GM12878 (cell line): ENCODE data around the gene NTN1. TPM values are rescaled to one million over a fixed set of nuclear protein-coding genes. Genes with fewer than 3 reads are reported as not detected.
A peak's percentile ranks its signal among the peaks of the same experiment; 100 is the strongest.

Source experiments
- ATAC-seq: fragments of 200-7000 bp; cut with Tn5 transposase; 3 replicates; pipeline ENCODE4 v1.9.1; 2020; ENCODE audit warnings: mild to moderate bottlenecking, moderate library complexity
- BruUV-seq: library from RNA; stranded (reverse); fragments of 400-500 nt; replicated peaks from 2 replicates; lab custom pipeline; 2021; lab: Mats Ljungman, UMichigan
- CTCF ChIA-PET: fragments of 300-600 bp; sonication (Branson Sonifier 250); formaldehyde crosslinking; extraction: SDS; loops from one replicate; lab custom pipeline; 2021; ENCODE audit warnings: inconsistent platforms; lab: Yijun Ruan, JAX
- POLR2A ChIA-PET: fragments of 350-600 bp; formaldehyde crosslinking; extraction: SDS; loops from one replicate; lab custom pipeline; 2021; ENCODE audit warnings: inconsistent platforms; lab: Charles Lee
- RAD21 ChIA-PET: fragments of 300-600 bp; sonication (Branson Sonifier 250); formaldehyde crosslinking; loops from one replicate; lab custom pipeline; 2023; ENCODE audit warnings: antibody characterized with exemption; ENCODE audit not compliant: unreplicated experiment; lab: Charles Lee
- SMC1A ChIA-PET: fragments of 300-600 bp; sonication (Branson Sonifier 250); formaldehyde crosslinking; loops from one replicate; lab custom pipeline; 2023; ENCODE audit not compliant: unreplicated experiment, uncharacterized antibody; lab: Charles Lee
- DNase-seq: peaks from one replicate; pipeline ENCODE4 v3.0.0-alpha.2; 2011; ENCODE audit warnings: low read depth, low spot score
- FAIRE-seq: peaks from 3 replicates; lab custom pipeline; 2011; peaks lifted over from hg19 to GRCh38; lab: Jason Lieb, UNC
- H2AFZ ChIP-seq: 2 replicates; pipeline ENCODE4 v1.6.0; 2011; ENCODE audit warnings: low read depth, low read length, control low read depth; ENCODE audit not compliant: control insufficient read depth
- H3K27ac ChIP-seq: 2 replicates; pipeline ENCODE4 v1.5.1; 2011; ENCODE audit warnings: control low read depth; ENCODE audit not compliant: control insufficient read depth, insufficient read depth
- H3K27me3 ChIP-seq, 2 experiments: replicated peaks in 1 of 2; 2 replicates each; pipeline versions ENCODE4 v1.6.0 to v1.6.1; 2011; ENCODE audit warnings: low read length in 1 of 2; ENCODE audit not compliant: control insufficient read depth in 2 of 2, insufficient read depth in 2 of 2
- H3K36me3 ChIP-seq, 2 experiments: 2 replicates each; pipeline ENCODE4 v1.5.1; 2011; ENCODE audit warnings: low read length in 1 of 2; ENCODE audit not compliant: control insufficient read depth in 2 of 2, insufficient read depth in 2 of 2
- H3K4me1 ChIP-seq: 2 replicates; pipeline ENCODE4 v1.6.1; 2011; ENCODE audit warnings: mild to moderate bottlenecking, low read length, moderate library complexity, mixed read lengths; ENCODE audit not compliant: control insufficient read depth, insufficient read depth
- H3K4me2 ChIP-seq: 2 replicates; pipeline ENCODE4 v1.6.0; 2011; ENCODE audit warnings: control low read depth; ENCODE audit not compliant: control insufficient read depth, insufficient read depth
- H3K4me3 ChIP-seq: fragments of 200-600 bp; sonication (generic); 2 replicates; pipeline ENCODE4 v1.5.1; 2016
- H3K79me2 ChIP-seq: 2 replicates; pipeline ENCODE4 v1.6.0; 2011; ENCODE audit warnings: low read length; ENCODE audit not compliant: control insufficient read depth, insufficient read depth
- H3K9ac ChIP-seq: 2 replicates; pipeline ENCODE4 v1.8.0; 2011; ENCODE audit warnings: low read length, control low read depth, mixed read lengths; ENCODE audit not compliant: control insufficient read depth, insufficient read depth
- H3K9me3 ChIP-seq: replicated peaks from 3 replicates; pipeline ENCODE4 v1.5.1; 2011; ENCODE audit warnings: mild to moderate bottlenecking, low read length; ENCODE audit not compliant: control insufficient read depth, insufficient read depth
- H4K20me1 ChIP-seq: 2 replicates; pipeline ENCODE4 v1.6.0; 2011; ENCODE audit not compliant: control insufficient read depth, insufficient read depth
- GATAD2B ChIP-seq: fragments of 450-650 bp; conservative IDR thresholded peaks from 2 replicates; pipeline ENCODE4 v1.6.1; 2017; ENCODE audit warnings: low read depth, mild to moderate bottlenecking, moderate library complexity
- NR2C1 ChIP-seq: fragments of 450-650 bp; IDR thresholded peaks from 2 replicates; pipeline ENCODE4 v1.6.1; 2017; ENCODE audit warnings: antibody characterized with exemption, mild to moderate bottlenecking, moderate library complexity
- PAX5 ChIP-seq: IDR thresholded peaks from 2 replicates; pipeline ENCODE4 v1.6.1; 2011; ENCODE audit warnings: low read depth, low read length, borderline replicate concordance
- RAD21 ChIP-seq: IDR thresholded peaks from 2 replicates; pipeline ENCODE4 v1.6.1; 2011; ENCODE audit warnings: mild to moderate bottlenecking, low read depth, low read length, moderate library complexity; ENCODE audit not compliant: insufficient read depth
- RCOR1 ChIP-seq: conservative IDR thresholded peaks from 2 replicates; pipeline ENCODE4 v1.6.1; 2012; ENCODE audit warnings: low read depth, low read length, improper control_type of control experiment
- SMARCA5 ChIP-seq: fragments of 450-650 bp; IDR thresholded peaks from 2 replicates; pipeline ENCODE4 v1.6.1; 2017; ENCODE audit warnings: mild to moderate bottlenecking
- TARDBP ChIP-seq: IDR thresholded peaks from 2 replicates; pipeline ENCODE4 v1.6.1; 2016; ENCODE audit warnings: borderline replicate concordance
- YY1 ChIP-seq: IDR thresholded peaks from 2 replicates; pipeline ENCODE4 v1.6.1; 2011; ENCODE audit warnings: low read depth, mild to moderate bottlenecking, low read length
- WGBS: methylation state at CpG from one replicate; pipeline ENCODE4 v1.1.6; 2016; ENCODE audit warnings: low lambda C conversion rate; ENCODE audit not compliant: insufficient replicate concordance, insufficient coverage; ENCODE audit errors: missing lambda C conversion rate; 5-methylcytosine and 5-hydroxymethylcytosine counted together
- in situ Hi-C: fragments of 300-500 bp; cut with MboI; formaldehyde crosslinking; loops from 9 replicates; pipeline ENCODE4 v1.14.3; 2018; ENCODE audit warnings: mixed read lengths
- intact Hi-C: fragments of 100-400 bp; cut with micrococcal nuclease; formaldehyde crosslinking; loops from one replicate; pipeline ENCODE4 v1.14.2; 2022; ENCODE audit not compliant: unreplicated experiment
- polyA plus RNA-seq, 11 experiments: library from polyadenylated mRNA; depleted of rRNA in 4 of 11; unstranded in 6 of 11; stranded (reverse) in 5 of 11; fragments of >200 nt; fragmentation: Nextera tagmentation in 4 of 11; fragmentation: Illumina TruSeq in 1 of 11; extraction: Ambion mirVana in 4 of 11; extraction: Trizol in 1 of 11; gene quantifications; 1 replicate in 1 of 11; 2 replicates in 10 of 11; pipeline versions ENCODE4 v1.2.1 to v1.2.3, GENCODE V29; 2011 to 2016; ENCODE audit warnings: inconsistent platforms in 2 of 11, missing spikeins in 2 of 11, low read depth in 1 of 11
- total RNA-seq, 4 experiments: library from RNA; depleted of rRNA in 3 of 4; stranded (reverse); fragments of >200 nt in 3 of 4; fragmentation: Illumina TruSeq in 1 of 4; extraction: Trizol in 1 of 4; gene quantifications; 2 replicates each; pipeline versions ENCODE4 v1.2.1 to v1.2.3, GENCODE V29; 2013 to 2021
- TF ChIP-seq, protein P1 (sequence below): fragments of 450-650 bp; IDR thresholded peaks from 2 replicates; pipeline ENCODE4 v1.6.1; 2016; ENCODE audit warnings: mild to moderate bottlenecking
- TF ChIP-seq, protein P2 (sequence below): fragments of 450-650 bp; IDR thresholded peaks from 2 replicates; pipeline ENCODE4 v1.6.1; 2018; ENCODE audit warnings: borderline replicate concordance, mild to moderate bottlenecking; ENCODE audit not compliant: partially characterized antibody
- TF ChIP-seq, protein P3 (sequence below), 3 experiments: IDR thresholded peaks in 2 of 3; conservative IDR thresholded peaks in 1 of 3; 2 replicates each; pipeline ENCODE4 v1.5.1; 2011; ENCODE audit warnings: low read depth in 3 of 3, low read length in 3 of 3, mild to moderate bottlenecking in 3 of 3, control low read depth in 2 of 3, moderate library complexity in 2 of 3, inconsistent platforms in 1 of 3, mixed read lengths in 1 of 3; ENCODE audit not compliant: control insufficient read depth in 2 of 3, insufficient read depth in 1 of 3; ENCODE audit errors: extremely low read depth in 1 of 3
- TF ChIP-seq, protein P4 (sequence below): IDR thresholded peaks from 2 replicates; pipeline ENCODE4 v1.6.1; 2011; ENCODE audit warnings: mild to moderate bottlenecking, low read depth, low read length, moderate library complexity; ENCODE audit not compliant: insufficient replicate concordance
- TF ChIP-seq, protein P5 (sequence below): fragments of 450-650 bp; IDR thresholded peaks from 2 replicates; pipeline ENCODE4 v1.6.1; 2017; ENCODE audit warnings: low read depth, mild to moderate bottlenecking, moderate library complexity

The NTN1 gene
- total and polyA plus RNA-seq, 10 of the 15 experiments (the other 5 are each of a cell fraction or from before 2014, with no cell fraction given) = 0.02 to 0.89 (median 0.35) TPM

DNA sequence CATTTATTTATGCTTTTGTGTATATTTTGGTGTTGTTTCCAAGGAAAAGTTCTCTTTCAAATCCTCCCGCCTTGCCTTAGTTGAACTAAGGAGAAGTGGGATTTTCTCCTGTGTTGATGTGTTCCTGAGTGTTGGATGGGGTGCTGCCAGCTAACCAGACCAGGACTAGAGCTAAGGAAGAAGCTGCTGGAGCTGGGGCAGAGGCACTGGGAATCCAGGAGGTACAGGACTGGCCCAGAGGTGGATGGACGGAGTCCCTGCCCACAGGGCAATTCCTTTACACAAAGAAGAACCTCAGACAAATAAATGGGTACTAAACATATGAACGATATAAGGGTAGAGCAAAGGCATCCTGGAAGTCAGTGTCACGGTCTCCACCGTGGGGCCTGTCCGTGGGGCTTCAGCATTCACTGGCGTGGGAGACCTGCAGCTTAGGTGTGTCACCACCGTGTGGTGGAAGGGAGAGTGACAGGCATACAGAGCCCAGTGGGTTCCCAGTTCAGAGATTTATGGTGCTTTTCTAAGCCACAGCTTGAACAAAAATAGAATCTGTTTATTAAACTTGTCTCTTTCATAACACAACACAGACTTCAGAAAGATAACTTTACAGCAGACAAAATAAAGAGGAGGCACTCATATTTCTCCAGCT is 270.7 kb downstream of the NTN1 start:
- intact Hi-C loops (loop anchor here (5.0 kb wide), 3 partner anchors 95 to 300 kb away; no protein-coding TSS in a partner anchor), in situ Hi-C loops (no loop called here)
- H3K36me3 ChIP-seq = no peaks in the 10 kb centered on the region
- CTCF ChIA-PET = interaction anchor here (0.9 to 4.8 kb wide), 31 partner anchors 8 to 391 kb away, joined by 3 to 33 read pairs (median 4); no protein-coding TSS in a partner anchor
- H3K27ac ChIP-seq = no peak overlapping the region
- H3K4me3 ChIP-seq = no peak overlapping the region
- SMC1A ChIA-PET = interaction anchor here (0.7 to 4.7 kb wide), 21 partner anchors 12 to 298 kb away, joined by 3 to 32 read pairs (median 4); no protein-coding TSS in a partner anchor
- no peaks in the 10 kb centered on the region for H3K9me3 ChIP-seq
- H3K9ac ChIP-seq = no peak overlapping the region
- POLR2A ChIA-PET = interaction anchor here (1.3 to 1.5 kb wide), 2 partner anchors 93 to 177 kb away, joined by 3 read pairs; no protein-coding TSS in a partner anchor
- peak; percentile 78 for ATAC-seq
- DNase-seq = no peak
- WGBS = 52% methylated on average over 8 of the region's 8 CpGs
- peaks cover 18% of the 10 kb centered on the region for H3K4me1 ChIP-seq
- no peaks in the 10 kb centered on the region for H3K79me2 ChIP-seq
- H4K20me1 ChIP-seq = no peaks in the 10 kb centered on the region
- H3K27me3 ChIP-seq = no peaks in the 10 kb centered on the region
- no peak overlapping the region for H3K4me2 ChIP-seq
- H2AFZ ChIP-seq = no peak overlapping the region
- RAD21 ChIA-PET = interaction anchor here (0.7 to 4.1 kb wide), 12 partner anchors 10 to 333 kb away, joined by 3 to 28 read pairs (median 4); no protein-coding TSS in a partner anchor
- no TSS peak for BruUV-seq
- FAIRE-seq = peak; percentile 57
- TF ChIP-seq, protein P1, sequence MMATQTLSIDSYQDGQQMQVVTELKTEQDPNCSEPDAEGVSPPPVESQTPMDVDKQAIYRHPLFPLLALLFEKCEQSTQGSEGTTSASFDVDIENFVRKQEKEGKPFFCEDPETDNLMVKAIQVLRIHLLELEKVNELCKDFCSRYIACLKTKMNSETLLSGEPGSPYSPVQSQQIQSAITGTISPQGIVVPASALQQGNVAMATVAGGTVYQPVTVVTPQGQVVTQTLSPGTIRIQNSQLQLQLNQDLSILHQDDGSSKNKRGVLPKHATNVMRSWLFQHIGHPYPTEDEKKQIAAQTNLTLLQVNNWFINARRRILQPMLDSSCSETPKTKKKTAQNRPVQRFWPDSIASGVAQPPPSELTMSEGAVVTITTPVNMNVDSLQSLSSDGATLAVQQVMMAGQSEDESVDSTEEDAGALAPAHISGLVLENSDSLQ = peak; percentile 87
- TF ChIP-seq, protein P2, sequence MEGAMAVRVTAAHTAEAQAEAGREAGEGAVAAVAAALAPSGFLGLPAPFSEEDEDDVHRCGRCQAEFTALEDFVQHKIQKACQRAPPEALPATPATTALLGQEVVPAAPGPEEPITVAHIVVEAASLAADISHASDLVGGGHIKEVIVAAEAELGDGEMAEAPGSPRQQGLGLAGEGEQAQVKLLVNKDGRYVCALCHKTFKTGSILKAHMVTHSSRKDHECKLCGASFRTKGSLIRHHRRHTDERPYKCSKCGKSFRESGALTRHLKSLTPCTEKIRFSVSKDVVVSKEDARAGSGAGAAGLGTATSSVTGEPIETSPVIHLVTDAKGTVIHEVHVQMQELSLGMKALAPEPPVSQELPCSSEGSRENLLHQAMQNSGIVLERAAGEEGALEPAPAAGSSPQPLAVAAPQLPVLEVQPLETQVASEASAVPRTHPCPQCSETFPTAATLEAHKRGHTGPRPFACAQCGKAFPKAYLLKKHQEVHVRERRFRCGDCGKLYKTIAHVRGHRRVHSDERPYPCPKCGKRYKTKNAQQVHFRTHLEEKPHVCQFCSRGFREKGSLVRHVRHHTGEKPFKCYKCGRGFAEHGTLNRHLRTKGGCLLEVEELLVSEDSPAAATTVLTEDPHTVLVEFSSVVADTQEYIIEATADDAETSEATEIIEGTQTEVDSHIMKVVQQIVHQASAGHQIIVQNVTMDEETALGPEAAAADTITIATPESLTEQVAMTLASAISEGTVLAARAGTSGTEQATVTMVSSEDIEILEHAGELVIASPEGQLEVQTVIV = no peak
- TF ChIP-seq, protein P3, sequence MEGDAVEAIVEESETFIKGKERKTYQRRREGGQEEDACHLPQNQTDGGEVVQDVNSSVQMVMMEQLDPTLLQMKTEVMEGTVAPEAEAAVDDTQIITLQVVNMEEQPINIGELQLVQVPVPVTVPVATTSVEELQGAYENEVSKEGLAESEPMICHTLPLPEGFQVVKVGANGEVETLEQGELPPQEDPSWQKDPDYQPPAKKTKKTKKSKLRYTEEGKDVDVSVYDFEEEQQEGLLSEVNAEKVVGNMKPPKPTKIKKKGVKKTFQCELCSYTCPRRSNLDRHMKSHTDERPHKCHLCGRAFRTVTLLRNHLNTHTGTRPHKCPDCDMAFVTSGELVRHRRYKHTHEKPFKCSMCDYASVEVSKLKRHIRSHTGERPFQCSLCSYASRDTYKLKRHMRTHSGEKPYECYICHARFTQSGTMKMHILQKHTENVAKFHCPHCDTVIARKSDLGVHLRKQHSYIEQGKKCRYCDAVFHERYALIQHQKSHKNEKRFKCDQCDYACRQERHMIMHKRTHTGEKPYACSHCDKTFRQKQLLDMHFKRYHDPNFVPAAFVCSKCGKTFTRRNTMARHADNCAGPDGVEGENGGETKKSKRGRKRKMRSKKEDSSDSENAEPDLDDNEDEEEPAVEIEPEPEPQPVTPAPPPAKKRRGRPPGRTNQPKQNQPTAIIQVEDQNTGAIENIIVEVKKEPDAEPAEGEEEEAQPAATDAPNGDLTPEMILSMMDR (IDR thresholded peaks at IDR 0.05 in 2 of 3, conservative IDR thresholded peaks at IDR 0.05 in 1 of 3; ENCODE audit: control insufficient read depth in 2 of 3, extremely low read depth in 1 of 3, insufficient read depth in 1 of 3, low read depth in 3 of 3, low read length in 3 of 3) = peak; percentile 84 to 87 (median 84)
- 0 out of 2 replicates have a peak, but pooled peaks have one; percentile 47 for TF ChIP-seq GATAD2B
- TF ChIP-seq PAX5 = peak; percentile 40; the same call in 1 of the 2 replicates
- TF ChIP-seq NR2C1 = no peak
- TF ChIP-seq, protein P4, sequence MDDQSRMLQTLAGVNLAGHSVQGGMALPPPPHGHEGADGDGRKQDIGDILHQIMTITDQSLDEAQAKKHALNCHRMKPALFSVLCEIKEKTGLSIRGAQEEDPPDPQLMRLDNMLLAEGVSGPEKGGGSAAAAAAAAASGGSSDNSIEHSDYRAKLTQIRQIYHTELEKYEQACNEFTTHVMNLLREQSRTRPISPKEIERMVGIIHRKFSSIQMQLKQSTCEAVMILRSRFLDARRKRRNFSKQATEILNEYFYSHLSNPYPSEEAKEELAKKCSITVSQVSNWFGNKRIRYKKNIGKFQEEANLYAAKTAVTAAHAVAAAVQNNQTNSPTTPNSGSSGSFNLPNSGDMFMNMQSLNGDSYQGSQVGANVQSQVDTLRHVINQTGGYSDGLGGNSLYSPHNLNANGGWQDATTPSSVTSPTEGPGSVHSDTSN = peak; percentile 56
- TF ChIP-seq, protein P5, sequence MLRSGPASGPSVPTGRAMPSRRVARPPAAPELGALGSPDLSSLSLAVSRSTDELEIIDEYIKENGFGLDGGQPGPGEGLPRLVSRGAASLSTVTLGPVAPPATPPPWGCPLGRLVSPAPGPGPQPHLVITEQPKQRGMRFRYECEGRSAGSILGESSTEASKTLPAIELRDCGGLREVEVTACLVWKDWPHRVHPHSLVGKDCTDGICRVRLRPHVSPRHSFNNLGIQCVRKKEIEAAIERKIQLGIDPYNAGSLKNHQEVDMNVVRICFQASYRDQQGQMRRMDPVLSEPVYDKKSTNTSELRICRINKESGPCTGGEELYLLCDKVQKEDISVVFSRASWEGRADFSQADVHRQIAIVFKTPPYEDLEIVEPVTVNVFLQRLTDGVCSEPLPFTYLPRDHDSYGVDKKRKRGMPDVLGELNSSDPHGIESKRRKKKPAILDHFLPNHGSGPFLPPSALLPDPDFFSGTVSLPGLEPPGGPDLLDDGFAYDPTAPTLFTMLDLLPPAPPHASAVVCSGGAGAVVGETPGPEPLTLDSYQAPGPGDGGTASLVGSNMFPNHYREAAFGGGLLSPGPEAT = no peak
- peak; percentile 74 for TF ChIP-seq RAD21
- TF ChIP-seq YY1 = peak; percentile 38; the same call in 1 of the 2 replicates
- no peak for TF ChIP-seq TARDBP
- TF ChIP-seq SMARCA5 = 0 out of 2 replicates have a peak, but pooled peaks have one; percentile 20
- no peak for TF ChIP-seq RCOR1
